HG03139 (cell line): ENCODE data around the gene OTOP2.

ENCODE experiments used
- ATAC-seq: cut with Tn5 transposase; IDR thresholded peaks from one replicate; pipeline ENCODE4 v1.9.1; 2021; ENCODE audit not compliant: unreplicated experiment

Gene OTOP2

GRCh38 chr17:74924250-74924948 lies at the start of gene OTOP2:
Gene OTOP2 (plus strand): TSS chr17:74924273. CDS start chr17:74924633, 360 bp downstream.
- ATAC-seq: no peak

- ATAC-seq: no peak
Observed at GRCh38 chr17:74874615-74875037, 49.4 kb upstream of the OTOP2 start.

GRCh38 chr17:74875155-74875976 lies 48.7 kb upstream of the OTOP2 start:
- no peak for ATAC-seq

- no peak for ATAC-seq
Observed at GRCh38 chr17:74875977-74876593, 48.0 kb upstream of the OTOP2 start.

- no peak for ATAC-seq
Observed at GRCh38 chr17:74877592-74878548, 46.2 kb upstream of the OTOP2 start.

GRCh38 chr17:74878658-74879057 lies 45.4 kb upstream of the OTOP2 start:
- ATAC-seq: no peak

- ATAC-seq: no peak
Observed at GRCh38 chr17:74879308-74879707, 44.8 kb upstream of the OTOP2 start.

- no peak for ATAC-seq
Observed at GRCh38 chr17:74881073-74881472, 43.0 kb upstream of the OTOP2 start.

GRCh38 chr17:74882517-74883240 lies 41.4 kb upstream of the OTOP2 start:
- ATAC-seq: no peak

GRCh38 chr17:74883241-74883745 lies 40.8 kb upstream of the OTOP2 start:
- ATAC-seq: no peak

- ATAC-seq: no peak
Observed at GRCh38 chr17:74888469-74888868, 35.6 kb upstream of the OTOP2 start.

GRCh38 chr17:74890554-74890953 lies 33.5 kb upstream of the OTOP2 start:
- no peak for ATAC-seq

GRCh38 chr17:74892013-74892841 lies 31.8 kb upstream of the OTOP2 start:
- ATAC-seq: no peak

- ATAC-seq: no peak
Observed at GRCh38 chr17:74892974-74893911, 30.8 kb upstream of the OTOP2 start, which contains the start of gene FADS6. Gene FADS6 (minus strand): TSS chr17:74893633. CDS start chr17:74893595, 38 bp downstream.

GRCh38 chr17:74893936-74894671 lies 30.0 kb upstream of the OTOP2 start:
- ATAC-seq: no peak

- ATAC-seq: no peak
Observed at GRCh38 chr17:74898376-74898946, 25.6 kb upstream of the OTOP2 start.

- ATAC-seq: no peak
Observed at GRCh38 chr17:74900208-74900607, 23.9 kb upstream of the OTOP2 start.
